CD14-positive monocyte (primary cell): ENCODE measurements around the gene TEKTIP1. TPM values are rescaled to one million over a fixed set of nuclear protein-coding genes. Genes with fewer than 3 reads are reported as not detected.

ENCODE experiments used
- DNase-seq, 3 donors: peaks; one replicate each; pipeline ENCODE4 v3.0.0-alpha.2; 2011 to 2022
- H2AFZ ChIP-seq: 2 replicates; pipeline ENCODE4 v1.6.0; 2012; ENCODE audit warnings: mild to moderate bottlenecking, low read depth, low read length, inconsistent platforms; ENCODE audit not compliant: insufficient read depth, poor library complexity, severe bottlenecking
- H3K27ac ChIP-seq, 2 donors: 1 replicate in 1 of 2; 2 replicates in 1 of 2; pipeline ENCODE4 v1.5.1; 2012 to 2013; ENCODE audit warnings: low read length in 2 of 2, control low read depth in 1 of 2, inconsistent platforms in 1 of 2, low read depth in 1 of 2, mild to moderate bottlenecking in 1 of 2
- H3K27me3 ChIP-seq, 2 donors: one replicate each; pipeline versions ENCODE4 v1.6.0 to v1.6.1; 2011 to 2013; ENCODE audit warnings: low read length in 2 of 2; ENCODE audit not compliant: control insufficient read depth in 2 of 2, insufficient read depth in 2 of 2
- H3K36me3 ChIP-seq, 2 donors: replicated peaks in 1 of 2; 1 replicate in 1 of 2; 2 replicates in 1 of 2; pipeline versions ENCODE4 v1.5.1 to v1.6.1; 2012 to 2013; ENCODE audit warnings: low read length in 2 of 2, control low read depth in 1 of 2, inconsistent platforms in 1 of 2, mild to moderate bottlenecking in 1 of 2; ENCODE audit not compliant: insufficient read depth in 2 of 2, control insufficient read depth in 1 of 2
- H3K4me1 ChIP-seq, 2 donors: 1 replicate in 1 of 2; 2 replicates in 1 of 2; pipeline versions ENCODE4 v1.5.1 to v1.6.1; 2012 to 2013; ENCODE audit warnings: low read length in 2 of 2, control low read depth in 1 of 2, inconsistent platforms in 1 of 2, mild to moderate bottlenecking in 1 of 2, moderate library complexity in 1 of 2; ENCODE audit not compliant: insufficient read depth in 2 of 2, control insufficient read depth in 1 of 2
- H3K4me2 ChIP-seq: replicated peaks from 2 replicates; pipeline ENCODE3; 2012; ENCODE audit warnings: low read length, moderate library complexity, mild to moderate bottlenecking; ENCODE audit not compliant: poor library complexity, severe bottlenecking; ENCODE audit errors: extremely low read depth
- H3K4me3 ChIP-seq, 3 experiments: fragments of 200-600 bp in 1 of 3; sonication (generic) in 1 of 3; replicated peaks in 1 of 3; 1 replicate in 2 of 3; 2 replicates in 1 of 3; pipeline ENCODE4 v1.5.1; 2011 to 2013; ENCODE audit warnings: low read length in 3 of 3, mild to moderate bottlenecking in 3 of 3, control low read depth in 2 of 3, low read depth in 2 of 3, inconsistent platforms in 1 of 3, moderate library complexity in 1 of 3
- H3K79me2 ChIP-seq: 2 replicates; pipeline ENCODE4 v1.6.0; 2012; ENCODE audit warnings: mild to moderate bottlenecking, control low read depth, inconsistent platforms, low read length, moderate library complexity; ENCODE audit not compliant: insufficient read depth
- H3K9ac ChIP-seq: 2 replicates; pipeline ENCODE4 v1.6.0; 2017; ENCODE audit warnings: low read length, mild to moderate bottlenecking; ENCODE audit not compliant: insufficient read depth, poor library complexity, severe bottlenecking
- H3K9me3 ChIP-seq, 2 donors: replicated peaks in 1 of 2; 1 replicate in 1 of 2; 2 replicates in 1 of 2; pipeline versions ENCODE4 v1.5.1 to v1.6.1; 2012 to 2013; ENCODE audit warnings: low read length in 2 of 2, control low read depth in 1 of 2; ENCODE audit not compliant: control insufficient read depth in 1 of 2, insufficient read depth in 1 of 2
- H4K20me1 ChIP-seq: 2 replicates; pipeline ENCODE4 v1.6.0; 2012; ENCODE audit warnings: mild to moderate bottlenecking, low read length, control low read depth, moderate library complexity; ENCODE audit not compliant: insufficient read depth
- H3K27ac Mint-ChIP-seq, 7 donors: one replicate each; pipeline ENCODE4 v1.8.0; 2020; ENCODE audit warnings: mild to moderate bottlenecking in 7 of 7, mixed read lengths in 7 of 7, moderate library complexity in 6 of 7, inconsistent platforms in 2 of 7
- H3K27me3 Mint-ChIP-seq, 3 donors: one replicate each; pipeline ENCODE4 v1.8.0; 2021 to 2022; ENCODE audit warnings: low read depth in 3 of 3, mild to moderate bottlenecking in 3 of 3, mixed read lengths in 3 of 3, moderate library complexity in 3 of 3, inconsistent platforms in 1 of 3
- H3K36me3 Mint-ChIP-seq, 2 donors: one replicate each; pipeline ENCODE4 v1.8.0; 2020; ENCODE audit warnings: mixed read lengths in 2 of 2, inconsistent platforms in 1 of 2, mild to moderate bottlenecking in 1 of 2
- H3K4me1 Mint-ChIP-seq: one replicate; pipeline ENCODE4 v1.8.0; 2020; ENCODE audit warnings: mild to moderate bottlenecking, mixed read lengths
- H3K4me3 Mint-ChIP-seq, 2 donors: one replicate each; pipeline ENCODE4 v1.8.0; 2020; ENCODE audit warnings: mild to moderate bottlenecking in 2 of 2, mixed read lengths in 2 of 2, moderate library complexity in 1 of 2
- H3K9me3 Mint-ChIP-seq, 7 donors: one replicate each; pipeline ENCODE4 v1.8.0; 2020 to 2022; ENCODE audit warnings: mixed read lengths in 7 of 7, mild to moderate bottlenecking in 6 of 7, moderate library complexity in 6 of 7, inconsistent platforms in 2 of 7
- CTCF ChIP-seq: fragments of 200-600 bp; IDR thresholded peaks from one replicate; pipeline ENCODE4 v1.8.0; 2022; ENCODE audit warnings: antibody characterized with exemption, mild to moderate bottlenecking
- WGBS: methylation state at CpG from one replicate; pipeline ENCODE4 v1.1.5; 2013; ENCODE audit warnings: missing lambda C conversion rate; ENCODE audit not compliant: insufficient coverage; 5-methylcytosine and 5-hydroxymethylcytosine counted together
- intact Hi-C, 2 donors: fragments of 100-400 bp; cut with micrococcal nuclease; formaldehyde crosslinking; loops; one replicate each; pipeline versions ENCODE4 v1.15.0 to v1.15.1; 2023
- polyA plus RNA-seq, 3 donors: library from polyadenylated mRNA; depleted of rRNA in 1 of 3; unstranded in 2 of 3; stranded (reverse) in 1 of 3; fragments of 300-500 nt in 2 of 3; fragments of >200 nt in 1 of 3; fragmentation: Illumina TruSeq in 2 of 3; gene quantifications; 1 replicate in 2 of 3; 2 replicates in 1 of 3; pipeline ENCODE4 v1.2.3, GENCODE V29; 2012 to 2021

TEKTIP1 gene
- polyA plus RNA-seq, 3 donors: 1.8 TPM; not detected in 2

- no peak overlapping the region for H3K4me2 ChIP-seq
- Mint-ChIP-seq H3K4me3 (no peak overlapping the region), H3K36me3 (peaks cover 34 to 46% of the 10 kb centered on the region in 2 donors), H3K4me1 (peaks cover under 1% of the 10 kb centered on the region), H3K9me3 (peaks cover 0 to 1% (median 0%) of the 10 kb centered on the region in 7 donors), H3K27ac (no peak overlapping the region), H3K27me3 (no peaks in the 10 kb centered on the region)
- no peak overlapping the region for H3K9ac ChIP-seq
- intact Hi-C loops: no loop called here
- no peak overlapping the region for H3K27ac ChIP-seq
- H3K79me2 ChIP-seq: no peaks in the 10 kb centered on the region
- peaks cover 61 to 82% of the 10 kb centered on the region in 2 donors for H3K36me3 ChIP-seq
- TF ChIP-seq CTCF: no peak
- no peaks in the 10 kb centered on the region for H3K27me3 ChIP-seq
- H3K4me1 ChIP-seq: peaks cover 0 to 3% of the 10 kb centered on the region in 2 donors
- H2AFZ ChIP-seq: no peak overlapping the region
- WGBS: 97% methylated on average over 29 of the region's 33 CpGs
- H3K4me3 ChIP-seq: no peak overlapping the region
- peaks cover 25% of the 10 kb centered on the region for H4K20me1 ChIP-seq
- H3K9me3 ChIP-seq: no peaks in the 10 kb centered on the region
- DNase-seq: no peak
Measured at GRCh38 chr19:3532154-3532786, 6.7 kb upstream of the TEKTIP1 start.

GRCh38 chr19:3533033-3533432 is 5.9 kb upstream of the TEKTIP1 start:
- H3K27ac ChIP-seq: no peak overlapping the region
- H3K79me2 ChIP-seq: no peaks in the 10 kb centered on the region
- H4K20me1 ChIP-seq: peaks cover 31% of the 10 kb centered on the region
- intact Hi-C loops: no loop called here
- H3K9ac ChIP-seq: no peak overlapping the region
- H3K4me3 ChIP-seq: no peak overlapping the region
- 95% methylated on average over 16 of the region's 17 CpGs for WGBS
- H3K4me2 ChIP-seq: no peak overlapping the region
- no peak overlapping the region for H2AFZ ChIP-seq
- Mint-ChIP-seq H3K4me1 (peaks cover 7% of the 10 kb centered on the region), H3K4me3 (no peak overlapping the region), H3K9me3 (peaks cover 0 to 1% (median 0%) of the 10 kb centered on the region in 7 donors), H3K27ac (no peak overlapping the region), H3K27me3 (no peaks in the 10 kb centered on the region), H3K36me3 (peaks cover 31 to 47% of the 10 kb centered on the region in 2 donors)
- H3K4me1 ChIP-seq: peaks cover 0 to 5% of the 10 kb centered on the region in 2 donors
- H3K27me3 ChIP-seq: no peaks in the 10 kb centered on the region
- DNase-seq: no peak
- peaks cover 55 to 77% of the 10 kb centered on the region in 2 donors for H3K36me3 ChIP-seq
- TF ChIP-seq CTCF: no peak
- H3K9me3 ChIP-seq: no peaks in the 10 kb centered on the region
